GM18907 (cell line): ENCODE data around the gene SLC24A4.

Experiments used
- ATAC-seq: cut with Tn5 transposase; IDR thresholded peaks from one replicate; pipeline ENCODE4 v1.9.1; 2021; ENCODE audit warnings: mild to moderate bottlenecking, moderate library complexity; ENCODE audit not compliant: unreplicated experiment

The SLC24A4 gene

DNA sequence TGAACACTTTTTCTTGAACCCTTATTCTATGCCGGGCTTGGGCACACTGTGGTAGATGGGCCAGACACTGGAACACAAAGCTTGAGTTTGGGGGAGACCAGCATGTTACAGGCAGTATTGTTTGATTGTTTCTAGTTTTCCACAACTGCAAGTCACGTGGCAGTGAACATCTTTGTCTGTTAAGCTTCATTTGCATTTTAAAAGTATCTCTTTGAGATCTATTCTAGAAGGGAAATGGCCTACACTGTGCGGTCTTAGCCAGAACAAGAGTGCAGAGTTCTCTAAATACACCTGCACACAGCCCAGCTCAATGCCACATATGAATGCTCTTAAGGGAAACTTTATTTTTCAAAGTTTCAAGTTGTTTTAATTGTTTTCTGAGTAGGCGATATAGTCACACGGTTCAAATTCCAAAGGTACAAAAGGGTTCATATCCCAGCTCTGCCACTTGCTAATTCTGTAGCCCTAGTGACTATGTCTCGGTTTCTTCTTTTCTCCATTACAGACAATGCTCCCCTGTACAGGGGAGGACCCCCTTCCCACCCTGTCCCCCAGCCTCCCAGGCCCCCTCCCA is 215.5 kb downstream of the SLC24A4 start:
- ATAC-seq: peak; percentile 70

DNA sequence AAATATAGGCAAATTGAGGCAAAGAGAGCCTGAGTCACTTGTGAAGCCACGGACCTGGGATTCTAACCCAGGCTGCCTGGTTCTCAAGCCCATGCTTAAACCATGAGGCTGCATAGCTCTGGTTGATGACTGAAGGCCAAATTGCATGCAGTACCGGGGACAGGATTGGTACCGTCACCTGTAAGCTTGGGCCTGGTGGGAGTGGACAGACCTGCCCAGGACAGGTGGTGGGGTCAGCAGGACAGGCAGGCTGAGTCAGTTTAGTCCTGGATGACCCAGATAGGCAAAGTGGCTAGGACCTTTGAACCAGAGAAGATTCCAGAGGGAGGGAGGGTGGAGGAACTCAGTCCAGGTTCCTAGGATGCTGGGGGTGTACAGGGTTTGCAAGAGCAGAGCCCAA is 216.5 kb downstream of the SLC24A4 start:
- no peak for ATAC-seq

DNA sequence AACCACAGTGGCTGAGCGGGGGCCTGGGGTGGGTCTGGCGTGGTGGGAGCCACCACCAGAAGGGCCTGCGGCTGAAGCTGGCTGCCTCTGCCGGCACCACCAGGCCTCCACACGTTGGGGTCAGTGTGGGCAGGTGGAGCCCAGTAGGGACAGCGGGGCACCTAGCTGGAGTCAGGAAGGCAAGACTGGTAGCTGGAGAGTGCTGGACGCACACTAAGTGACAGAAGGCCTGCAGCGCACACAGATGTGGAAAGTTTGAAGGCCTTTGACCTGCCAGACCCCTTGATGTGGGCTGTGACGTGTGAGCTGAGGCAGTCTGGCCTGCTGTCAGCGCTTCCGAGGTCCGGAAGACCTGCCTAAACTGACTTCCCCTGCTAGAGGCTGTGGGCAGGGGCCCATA is 216.9 kb downstream of the SLC24A4 start:
- ATAC-seq: peak; percentile 30

DNA sequence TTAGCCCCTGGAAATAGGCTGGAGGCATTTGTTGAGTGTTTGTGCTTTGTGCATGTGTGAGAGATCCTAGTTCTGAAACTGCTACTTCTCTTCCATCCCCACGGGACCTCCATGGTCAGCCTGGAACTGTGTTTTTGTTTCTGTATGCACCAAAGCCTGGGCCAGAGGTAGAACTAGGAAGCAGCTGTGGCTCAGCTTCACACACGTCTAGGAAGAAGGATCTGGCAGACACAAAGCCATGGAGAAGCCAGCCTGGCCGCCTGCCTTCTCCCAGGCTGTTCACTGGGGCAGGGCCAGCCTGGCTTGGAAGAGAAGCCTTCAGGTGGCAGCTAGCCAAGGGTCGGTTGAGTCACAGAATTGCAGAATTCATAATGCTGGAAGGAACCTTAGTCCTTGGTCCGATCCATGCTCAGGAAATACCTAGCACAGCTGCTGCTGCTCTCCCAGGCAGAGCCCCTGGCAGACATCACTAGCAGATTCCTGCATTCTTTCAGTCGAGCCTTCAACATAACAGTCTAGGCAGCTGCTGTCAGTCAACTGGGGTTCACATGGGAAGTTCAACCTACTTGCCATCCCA is 217.6 kb downstream of the SLC24A4 start:
- peak; percentile 42 for ATAC-seq

DNA sequence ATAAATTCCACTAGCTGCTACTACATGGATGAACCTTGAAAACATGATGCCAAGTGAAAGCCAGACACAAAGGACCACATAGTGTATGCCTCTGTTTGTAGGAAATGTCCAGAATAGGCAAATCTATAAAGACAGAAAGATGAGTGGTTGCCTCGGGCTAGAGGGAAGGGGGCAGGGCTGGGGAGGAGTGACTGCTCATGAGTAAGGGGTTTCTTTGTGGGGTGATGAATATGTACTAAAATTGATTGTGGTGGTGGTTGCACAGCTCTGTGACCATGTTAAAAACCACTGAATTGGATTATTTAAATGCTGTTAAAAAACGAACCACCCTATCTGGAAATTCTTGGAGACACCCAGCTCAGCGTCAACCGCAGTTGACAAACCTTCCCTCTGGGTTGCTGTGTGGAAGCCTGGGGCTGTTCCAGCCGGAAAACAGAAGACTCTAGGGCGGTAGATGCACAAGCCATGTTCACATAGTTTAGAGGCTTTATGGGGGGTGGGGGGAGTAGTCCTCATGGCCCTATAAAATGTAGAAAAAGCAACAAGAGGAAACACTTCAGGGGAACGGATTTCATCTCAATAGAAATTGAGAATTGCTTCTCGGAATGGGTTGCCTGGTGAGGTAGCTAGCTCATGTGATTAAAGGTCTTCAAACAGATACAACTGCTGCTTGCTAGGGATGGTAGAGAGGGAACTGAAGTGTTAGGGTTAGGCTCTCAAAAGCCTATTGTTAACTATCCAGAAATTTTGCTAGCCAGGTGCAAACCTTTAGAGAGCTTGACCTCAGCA is 220.0 kb downstream of the SLC24A4 start:
- no peak for ATAC-seq

DNA sequence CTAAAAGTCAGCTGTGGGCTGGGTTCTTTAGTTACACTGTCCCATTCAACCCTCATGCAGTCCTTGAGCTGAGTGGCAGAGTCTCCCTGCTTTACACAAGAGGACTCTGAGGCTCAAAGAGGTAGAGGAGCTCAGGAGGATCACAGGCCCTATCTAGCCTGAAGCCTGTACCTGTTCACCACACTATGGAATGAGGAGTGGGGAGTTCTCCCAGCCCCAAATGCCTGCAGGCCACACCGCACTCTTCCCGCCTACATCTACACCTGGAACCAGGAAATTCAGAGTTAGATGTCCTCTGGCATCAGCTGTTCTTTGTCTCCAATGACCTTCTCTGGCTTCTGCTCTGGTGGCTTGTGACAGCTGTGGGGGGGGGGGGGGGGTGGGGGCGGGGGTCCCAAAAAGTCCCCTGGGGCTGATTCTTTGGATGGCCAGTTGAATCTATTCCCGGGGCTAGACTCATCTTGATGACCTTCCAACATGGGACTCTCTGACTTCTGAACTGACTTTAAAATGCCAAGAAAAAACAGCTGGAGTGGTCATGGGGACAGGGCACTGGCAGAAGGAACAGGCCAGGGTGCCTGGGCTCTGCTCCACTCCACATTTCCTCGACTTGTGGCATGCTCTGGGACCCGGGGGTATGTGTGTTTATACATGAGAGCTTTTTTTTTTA is 221.2 kb downstream of the SLC24A4 start:
- ATAC-seq: no peak

DNA sequence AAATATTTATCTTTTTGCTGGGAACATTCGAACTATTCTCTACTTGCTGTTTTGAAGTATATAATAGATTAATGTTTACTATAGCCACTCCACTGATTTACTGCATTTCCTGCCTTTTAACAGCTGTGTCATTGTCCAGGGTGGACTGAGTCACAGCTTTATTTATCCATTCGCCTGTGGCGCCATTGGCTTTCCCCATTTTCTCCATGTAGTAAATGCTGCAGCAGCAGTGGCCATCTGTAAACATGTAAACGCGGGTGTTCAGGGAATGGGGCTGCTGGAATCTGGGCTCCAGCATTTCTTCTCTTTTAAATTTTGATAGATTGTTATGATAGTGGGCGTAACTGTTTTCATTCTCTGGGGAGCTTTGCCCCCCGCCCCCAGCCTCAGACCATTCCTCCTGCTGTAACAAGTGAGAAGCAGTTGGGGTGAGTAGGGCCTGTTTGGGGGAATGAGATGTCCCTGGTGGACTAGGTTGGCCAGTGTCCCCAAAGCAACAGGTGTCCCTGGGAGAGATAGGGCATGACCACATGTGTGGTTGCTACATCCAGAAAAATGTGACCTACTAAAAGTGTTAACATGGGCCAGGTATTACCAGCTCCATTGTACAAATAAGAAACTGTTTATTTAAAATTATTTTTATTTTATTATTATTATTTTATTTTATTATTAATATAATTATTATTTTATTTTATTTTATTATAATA is 223.5 kb downstream of the SLC24A4 start:
- no peak for ATAC-seq

DNA sequence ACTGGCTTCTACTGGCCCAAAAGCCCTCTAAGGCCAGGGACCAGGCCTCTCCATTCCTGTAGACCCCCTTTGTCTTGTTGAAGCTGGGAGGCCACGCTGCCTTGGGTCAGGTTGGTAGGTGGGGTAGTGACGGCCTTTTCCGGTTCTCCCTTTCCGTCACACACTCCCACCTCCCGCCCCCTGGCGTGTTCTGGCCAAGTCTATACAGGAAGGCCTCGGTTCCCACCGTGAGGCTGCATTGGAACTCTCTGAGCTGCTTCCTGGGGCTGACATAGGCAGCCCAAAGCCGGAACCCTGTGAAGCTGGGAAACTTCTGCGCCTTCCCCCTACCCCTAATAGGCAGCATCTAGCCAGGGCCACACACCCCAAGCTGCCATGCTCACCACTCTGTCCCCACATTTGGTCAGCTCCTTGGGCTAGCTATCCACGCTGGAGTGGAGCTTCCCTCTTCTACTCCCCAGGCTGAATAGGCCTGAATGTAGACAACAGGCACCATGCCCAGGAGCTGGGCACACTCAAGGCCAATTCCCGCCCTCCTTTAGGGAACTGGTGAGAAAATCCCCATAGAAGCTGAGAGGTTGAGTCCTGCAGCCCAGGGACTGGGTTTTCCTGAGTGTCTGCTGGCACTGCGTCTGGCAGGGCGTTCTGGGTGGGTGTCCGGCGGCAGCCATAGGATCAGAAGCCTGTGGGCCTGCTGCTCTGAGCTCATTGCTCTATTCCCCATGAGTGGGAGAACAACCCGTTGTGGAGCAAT is 226.3 kb downstream of the SLC24A4 start:
- no peak for ATAC-seq

DNA sequence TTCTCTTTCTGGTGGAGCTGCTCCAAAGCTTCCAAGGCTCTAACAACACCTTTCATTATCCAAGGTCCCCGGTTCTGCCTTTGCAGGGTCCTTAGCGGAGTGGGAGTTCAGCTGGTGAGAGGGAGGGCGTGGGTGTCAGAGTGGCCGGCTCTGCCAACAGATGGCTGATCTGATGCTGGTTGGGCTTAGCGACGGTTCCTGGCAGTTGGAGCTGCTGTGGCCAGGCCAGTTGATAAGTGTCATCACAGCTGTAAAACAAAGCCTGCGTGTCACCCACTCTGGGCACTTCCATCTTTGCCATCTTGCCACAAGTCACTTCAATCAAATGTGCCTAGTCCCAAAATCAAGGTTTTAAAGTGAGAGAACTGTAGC is 226.9 kb downstream of the SLC24A4 start:
- ATAC-seq: no peak
